Measurements from ENCODE around the gene ERC1. TPM values are rescaled to one million over a fixed set of nuclear protein-coding genes. Genes with fewer than 3 reads are reported as not detected.

The ERC1 gene
- total RNA-seq, 4 donors from 2014 or later, result 28.9 to 106 (median 43.6) TPM

GRCh38 chr12:1464925-1465324, 473.9 kb downstream of the ERC1 start:
- Histone ChIP-seq H3K27ac (no peak overlapping the region), H3K9me3 (no peaks in the 10 kb centered on the region), H3K27me3 (no peaks in the 10 kb centered on the region), H3K36me3 (no peaks in the 10 kb centered on the region), H3K4me3 (no peak overlapping the region), H3K4me1 (no peaks in the 10 kb centered on the region)
- no peak for TF ChIP-seq POLR2A (IDR thresholded peaks at IDR 0.05)
- TF ChIP-seq CTCF (IDR thresholded peaks at IDR 0.05), result no peak
- no peak for DNase-seq
- intact Hi-C loops (cut with DNase I; ENCODE audit: low total_unique reads), result no loop called here

- no peaks in the 10 kb centered on the region for H3K9me3 ChIP-seq
- H3K4me1 ChIP-seq, result no peaks in the 10 kb centered on the region
- intact Hi-C loops (cut with DNase I; ENCODE audit: low total_unique reads), result no loop called here
- no peak for TF ChIP-seq POLR2A (IDR thresholded peaks at IDR 0.05)
- no peak for TF ChIP-seq CTCF (IDR thresholded peaks at IDR 0.05)
- DNase-seq, result no peak
- H3K27ac ChIP-seq, result no peak overlapping the region
- H3K4me3 ChIP-seq, result no peak overlapping the region
- H3K36me3 ChIP-seq, result no peaks in the 10 kb centered on the region
- H3K27me3 ChIP-seq, result no peaks in the 10 kb centered on the region
Observed at GRCh38 chr12:1465990-1466389, 475.0 kb downstream of the ERC1 start.

DNA sequence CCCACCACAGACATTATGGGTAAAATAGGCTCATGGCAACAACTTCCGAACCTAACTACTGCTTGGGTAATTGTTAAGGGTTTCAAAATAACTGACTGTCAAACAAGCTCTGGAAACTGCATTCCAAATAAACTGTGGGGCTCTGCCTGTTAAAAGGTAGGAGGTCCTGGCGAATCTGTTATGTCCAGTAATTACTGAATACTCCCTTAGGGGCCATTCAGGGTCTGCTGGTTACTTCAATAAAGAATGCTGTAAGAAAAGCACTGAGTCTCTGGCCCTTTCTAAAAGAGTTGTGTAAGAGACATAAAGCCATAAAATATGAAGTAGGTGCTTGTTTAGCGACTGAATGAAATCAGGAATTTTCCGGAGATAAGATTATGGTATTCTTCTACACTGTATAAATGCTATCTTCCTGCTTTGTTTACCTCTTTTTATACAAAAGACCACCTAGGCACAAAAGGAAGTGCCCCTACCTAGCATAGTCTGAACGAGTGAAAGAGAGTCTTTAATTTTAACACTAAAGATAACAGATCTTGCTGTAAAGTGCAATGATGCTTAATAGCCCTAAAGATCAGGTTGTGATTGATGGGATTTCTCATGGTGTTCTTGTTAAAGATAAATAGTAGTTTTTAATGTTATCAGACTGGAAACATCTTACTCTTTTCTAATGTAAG, 475.6 kb downstream of the ERC1 start:
- DNase-seq, result no peak
- no peaks in the 10 kb centered on the region for H3K4me1 ChIP-seq

GRCh38 chr12:1467710-1468109, 476.7 kb downstream of the ERC1 start:
- TF ChIP-seq POLR2A (IDR thresholded peaks at IDR 0.05) (no peak), CTCF (IDR thresholded peaks at IDR 0.05) (no peak)
- Histone ChIP-seq H3K4me1 (no peaks in the 10 kb centered on the region), H3K27me3 (no peaks in the 10 kb centered on the region), H3K36me3 (no peaks in the 10 kb centered on the region), H3K27ac (no peak overlapping the region), H3K4me3 (no peak overlapping the region), H3K9me3 (no peaks in the 10 kb centered on the region)
- DNase-seq, result no peak
- intact Hi-C loops (cut with DNase I; ENCODE audit: low total_unique reads), result no loop called here

More for the DNA sequence above, 475.6 kb downstream of the ERC1 start:
- intact Hi-C loops (cut with DNase I; ENCODE audit: low total_unique reads), result no loop called here
- H3K36me3 ChIP-seq, result no peaks in the 10 kb centered on the region
- H3K9me3 ChIP-seq, result no peaks in the 10 kb centered on the region
- H3K27ac ChIP-seq, result no peak overlapping the region
- TF ChIP-seq CTCF (IDR thresholded peaks at IDR 0.05) (no peak), POLR2A (IDR thresholded peaks at IDR 0.05) (no peak)
- H3K4me3 ChIP-seq, result no peak overlapping the region
- H3K27me3 ChIP-seq, result no peaks in the 10 kb centered on the region

- no peaks in the 10 kb centered on the region for H3K36me3 ChIP-seq
- TF ChIP-seq CTCF (IDR thresholded peaks at IDR 0.05), result no peak
- TF ChIP-seq POLR2A (IDR thresholded peaks at IDR 0.05), result no peak
- intact Hi-C loops (cut with DNase I; ENCODE audit: low total_unique reads), result no loop called here
- no peak for DNase-seq
- H3K9me3 ChIP-seq, result no peaks in the 10 kb centered on the region
- no peaks in the 10 kb centered on the region for H3K4me1 ChIP-seq
- H3K27ac ChIP-seq, result no peak overlapping the region
- H3K4me3 ChIP-seq, result no peak overlapping the region
- H3K27me3 ChIP-seq, result no peaks in the 10 kb centered on the region
Observed at GRCh38 chr12:1469070-1469469, 478.0 kb downstream of the ERC1 start.

All from uterus (tissue), 4 donors.